C4-2B (cell line): ENCODE data around the gene MLLT3.

Source experiments
- CTCF ChIP-seq: fragments of 450-650 bp; conservative IDR thresholded peaks from 2 replicates; pipeline ENCODE4 v1.5.1; 2017; ENCODE audit warnings: mild to moderate bottlenecking
- ZFX ChIP-seq: fragments of 450-650 bp; IDR thresholded peaks from 2 replicates; pipeline ENCODE4 v1.6.1; 2017

DNA sequence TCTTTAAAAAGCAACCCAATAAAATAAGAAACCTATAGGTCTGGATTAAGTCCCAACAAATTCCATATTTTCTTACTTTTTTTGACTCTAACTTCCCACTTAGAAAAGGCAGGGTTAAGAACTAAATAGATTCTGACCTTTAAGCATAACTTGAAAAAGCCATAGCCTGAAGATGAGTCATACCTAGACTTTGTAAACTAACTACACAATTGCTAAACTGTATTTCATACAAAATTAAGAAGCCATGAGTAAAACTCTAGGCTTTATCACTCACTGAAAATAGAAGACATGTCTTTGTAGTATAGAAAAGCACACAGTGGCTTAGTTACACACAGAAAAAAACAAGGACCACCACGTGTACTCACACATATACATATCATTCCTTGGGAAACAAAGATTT lies 51.5 kb downstream of the MLLT3 start:
- TF ChIP-seq CTCF (no peak), ZFX (no peak)
